ENCODE data around the gene CHST8.

CHST8 gene

GRCh38 chr19:33736787-33737186, 115.0 kb downstream of the CHST8 start:
- TF ChIP-seq CTCF (IDR thresholded peaks at IDR 0.05; ENCODE audit: borderline replicate concordance, control extremely low read depth, extremely low read depth, insufficient read depth, missing control alignments), result no peak
- in situ Hi-C loops (cut with MboI; ENCODE audit: low sequenced_read_pairs, unreplicated experiment), result no loop called here
- DNase-seq (ENCODE audit: low spot score), result no peak

- in situ Hi-C loops (cut with MboI; ENCODE audit: low sequenced_read_pairs, unreplicated experiment), result no loop called here
- DNase-seq (ENCODE audit: low spot score), result no peak
- no peak for TF ChIP-seq CTCF (IDR thresholded peaks at IDR 0.05; ENCODE audit: borderline replicate concordance, control extremely low read depth, extremely low read depth, insufficient read depth, missing control alignments)
Observed at GRCh38 chr19:33737681-33738371, 116.1 kb downstream of the CHST8 start.

GRCh38 chr19:33740811-33741396, 119.2 kb downstream of the CHST8 start:
- in situ Hi-C loops (cut with MboI; ENCODE audit: low sequenced_read_pairs, unreplicated experiment), result no loop called here
- no peak for TF ChIP-seq CTCF (IDR thresholded peaks at IDR 0.05; ENCODE audit: borderline replicate concordance, control extremely low read depth, extremely low read depth, insufficient read depth, missing control alignments)
- no peak for DNase-seq (ENCODE audit: low spot score)

GRCh38 chr19:33745297-33745696, 123.5 kb downstream of the CHST8 start:
- in situ Hi-C loops (cut with MboI; ENCODE audit: low sequenced_read_pairs, unreplicated experiment), result no loop called here
- no peak for DNase-seq (ENCODE audit: low spot score)
- no peak for TF ChIP-seq CTCF (IDR thresholded peaks at IDR 0.05; ENCODE audit: borderline replicate concordance, control extremely low read depth, extremely low read depth, insufficient read depth, missing control alignments)

GRCh38 chr19:33746159-33746558, 124.4 kb downstream of the CHST8 start:
- no peak for TF ChIP-seq CTCF (IDR thresholded peaks at IDR 0.05; ENCODE audit: borderline replicate concordance, control extremely low read depth, extremely low read depth, insufficient read depth, missing control alignments)
- in situ Hi-C loops (cut with MboI; ENCODE audit: low sequenced_read_pairs, unreplicated experiment), result no loop called here
- DNase-seq (ENCODE audit: low spot score), result no peak

- no peak for TF ChIP-seq CTCF (IDR thresholded peaks at IDR 0.05; ENCODE audit: borderline replicate concordance, control extremely low read depth, extremely low read depth, insufficient read depth, missing control alignments)
- no peak for DNase-seq (ENCODE audit: low spot score)
- in situ Hi-C loops (cut with MboI; ENCODE audit: low sequenced_read_pairs, unreplicated experiment), result no loop called here
Observed at GRCh38 chr19:33747273-33747672, 125.5 kb downstream of the CHST8 start.

All from GM13976 (cell line).